ENCODE measurements around the gene SELENBP1. TPM values are rescaled to one million over a fixed set of nuclear protein-coding genes. Genes with fewer than 3 reads are reported as not detected.

The SELENBP1 gene
- total and polyA plus RNA-seq, 7 donors: 12.7 to 89.2 (median 41.2) TPM

- intact Hi-C loops (cut with DNase I): loop anchor here (1.0 to 5.0 kb wide), 3 partner anchors 14 to 44 kb away; partner anchors contain the start of gene ZNF687 (in 1 of the 2)
- TF ChIP-seq, protein P1, sequence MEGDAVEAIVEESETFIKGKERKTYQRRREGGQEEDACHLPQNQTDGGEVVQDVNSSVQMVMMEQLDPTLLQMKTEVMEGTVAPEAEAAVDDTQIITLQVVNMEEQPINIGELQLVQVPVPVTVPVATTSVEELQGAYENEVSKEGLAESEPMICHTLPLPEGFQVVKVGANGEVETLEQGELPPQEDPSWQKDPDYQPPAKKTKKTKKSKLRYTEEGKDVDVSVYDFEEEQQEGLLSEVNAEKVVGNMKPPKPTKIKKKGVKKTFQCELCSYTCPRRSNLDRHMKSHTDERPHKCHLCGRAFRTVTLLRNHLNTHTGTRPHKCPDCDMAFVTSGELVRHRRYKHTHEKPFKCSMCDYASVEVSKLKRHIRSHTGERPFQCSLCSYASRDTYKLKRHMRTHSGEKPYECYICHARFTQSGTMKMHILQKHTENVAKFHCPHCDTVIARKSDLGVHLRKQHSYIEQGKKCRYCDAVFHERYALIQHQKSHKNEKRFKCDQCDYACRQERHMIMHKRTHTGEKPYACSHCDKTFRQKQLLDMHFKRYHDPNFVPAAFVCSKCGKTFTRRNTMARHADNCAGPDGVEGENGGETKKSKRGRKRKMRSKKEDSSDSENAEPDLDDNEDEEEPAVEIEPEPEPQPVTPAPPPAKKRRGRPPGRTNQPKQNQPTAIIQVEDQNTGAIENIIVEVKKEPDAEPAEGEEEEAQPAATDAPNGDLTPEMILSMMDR (IDR thresholded peaks at IDR 0.05): no peak
- Histone ChIP-seq H3K4me3 (peak overlapping the region; percentile 92), H3K36me3 (ENCODE audit: insufficient read depth in 1 of 2, low read depth in 1 of 2) (peaks cover 16 to 42% of the 10 kb centered on the region in 2 donors), H3K27me3 (ENCODE audit: insufficient read depth in 3 of 3, low read length in 2 of 3) (no peaks in the 10 kb centered on the region), H3K4me1 (peaks cover 25% of the 10 kb centered on the region), H3K9me3 (no peaks in the 10 kb centered on the region), H3K27ac (peak overlapping the region; percentile 96)
- peak; percentile 52 to 62 (median 54) for ATAC-seq
- DNase-seq: peak; percentile 40 to 65
- WGBS, 3 donors: 0 to 1% (median 0%) methylated on average over 11 to 12 of the region's 12 CpGs
Measured at GRCh38 chr1:151326619-151327222, 45.8 kb downstream of the SELENBP1 start.

DNA sequence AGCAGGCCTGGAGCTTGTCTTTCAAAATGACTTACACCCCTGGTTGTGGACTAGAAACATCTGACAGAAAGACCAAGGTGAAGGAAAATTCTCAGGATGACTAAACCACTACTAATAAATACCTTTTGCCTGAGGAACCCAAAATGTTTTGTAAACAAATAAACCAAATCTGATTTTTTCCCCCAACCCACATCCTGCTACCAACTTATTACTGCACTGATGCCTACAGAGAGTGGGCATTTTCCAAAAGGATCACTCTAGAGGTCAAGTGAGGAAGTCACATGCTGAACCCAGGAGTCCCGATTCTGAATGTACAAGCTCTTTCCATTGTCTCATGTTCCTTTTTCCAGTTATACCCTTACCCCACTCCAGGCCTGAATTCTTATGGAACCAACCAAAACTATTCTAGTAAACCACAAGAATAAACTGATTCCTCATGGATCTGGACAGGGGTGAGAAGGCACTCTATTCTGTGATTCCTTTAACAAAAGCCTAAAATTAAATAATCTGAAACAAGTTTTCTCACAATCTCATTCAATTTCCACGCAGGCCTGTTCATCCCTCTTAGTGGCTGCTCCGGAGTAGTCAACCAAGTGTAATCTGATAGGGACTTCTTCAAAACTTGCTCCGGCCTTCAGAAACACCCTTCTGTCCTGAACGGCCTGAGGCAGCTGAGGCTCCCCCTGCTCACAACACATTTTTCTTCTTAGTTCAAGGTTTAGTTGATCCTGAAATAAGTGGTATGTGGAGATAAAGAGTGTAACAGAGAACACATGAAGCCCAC is 46.7 kb downstream of the SELENBP1 start:
- intact Hi-C loops (cut with DNase I): loop anchor here (2.0 to 5.0 kb wide), 2 partner anchors 13 to 44 kb away; partner anchors contain the start of gene ZNF687 (in 1 of the 2)

GRCh38 chr1:151325231-151325630 is 47.3 kb downstream of the SELENBP1 start:
- Histone ChIP-seq H3K4me1 (peaks cover 28% of the 10 kb centered on the region), H3K36me3 (ENCODE audit: insufficient read depth in 1 of 2, low read depth in 1 of 2) (peaks cover 20 to 53% of the 10 kb centered on the region in 2 donors), H3K27me3 (ENCODE audit: insufficient read depth in 3 of 3, low read length in 2 of 3) (no peaks in the 10 kb centered on the region), H3K27ac (peak overlapping the region; percentile 96), H3K9me3 (no peaks in the 10 kb centered on the region), H3K4me3 (peak overlapping the region; percentile 92)
- DNase-seq (no peak), ATAC-seq (no peak)
- TF ChIP-seq, protein P1 (IDR thresholded peaks at IDR 0.05): no peak
- 79 to 85% (median 81%) methylated on average over 7 of the region's 7 CpGs for WGBS, 3 donors
- intact Hi-C loops (cut with DNase I): loop anchor here in 1 of 2 donors (5.0 kb wide), 1 partner anchor 43 kb away; the partner anchor contains the start of gene ZNF687

More for the DNA sequence above, 46.7 kb downstream of the SELENBP1 start:
- DNase-seq (no peak), ATAC-seq (peak in 1 of 4 donors; percentile 46)
- WGBS, 3 donors: 9 to 21% (median 11%) methylated on average over 5 of the region's 5 CpGs
- TF ChIP-seq, protein P1 (IDR thresholded peaks at IDR 0.05): no peak
- Histone ChIP-seq H3K9me3 (no peaks in the 10 kb centered on the region), H3K4me1 (peaks cover 25% of the 10 kb centered on the region), H3K36me3 (ENCODE audit: insufficient read depth in 1 of 2, low read depth in 1 of 2) (peaks cover 16 to 47% of the 10 kb centered on the region in 2 donors), H3K27me3 (ENCODE audit: insufficient read depth in 3 of 3, low read length in 2 of 3) (no peaks in the 10 kb centered on the region), H3K4me3 (peak overlapping the region; percentile 92), H3K27ac (peak overlapping the region; percentile 96)

DNA sequence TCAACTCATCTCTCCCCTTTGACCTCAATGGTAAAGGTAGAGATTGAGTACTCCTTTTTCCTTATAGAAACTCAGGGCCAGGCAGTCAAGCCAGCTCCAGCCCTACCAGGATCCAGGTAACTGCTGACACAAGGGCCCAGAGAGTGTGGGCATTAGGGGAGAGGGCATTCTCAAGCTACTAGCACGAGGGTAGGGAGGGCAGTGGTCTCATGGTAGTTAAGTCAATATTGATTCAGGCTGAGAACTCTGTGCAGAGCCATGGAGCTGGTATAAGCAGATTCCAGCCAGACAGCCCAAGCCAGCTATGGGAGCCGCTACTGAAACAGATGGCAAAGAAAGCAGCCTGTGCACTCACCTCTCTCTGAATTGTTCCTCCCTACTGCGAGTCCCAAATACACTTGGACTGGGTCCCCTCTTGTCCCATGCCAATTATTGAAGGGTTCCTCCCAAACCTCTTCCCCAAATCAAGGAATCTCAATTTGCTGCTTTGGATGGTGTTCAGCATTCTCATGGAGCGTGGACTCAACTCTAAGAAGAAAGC is 48.0 kb downstream of the SELENBP1 start:
- DNase-seq: no peak
- intact Hi-C loops (cut with DNase I): no loop called here
- Histone ChIP-seq H3K27ac (peak overlapping the region; percentile 9), H3K9me3 (no peaks in the 10 kb centered on the region), H3K4me1 (peaks cover 35% of the 10 kb centered on the region), H3K36me3 (ENCODE audit: insufficient read depth in 1 of 2, low read depth in 1 of 2) (peaks cover 20 to 60% of the 10 kb centered on the region in 2 donors), H3K4me3 (no peak overlapping the region), H3K27me3 (ENCODE audit: insufficient read depth in 3 of 3, low read length in 2 of 3) (no peaks in the 10 kb centered on the region)
- ATAC-seq: no peak
- 74 to 83% (median 80%) methylated on average over 4 of the region's 4 CpGs for WGBS, 3 donors
- TF ChIP-seq, protein P1 (IDR thresholded peaks at IDR 0.05): no peak
